ENCODE results near the gene TMEM26.

- no peak for TF ChIP-seq CTCF (IDR thresholded peaks at IDR 0.05)
- no peak for TF ChIP-seq POLR2A (IDR thresholded peaks at IDR 0.05)
- no peak for TF ChIP-seq POLR2AphosphoS5 (IDR thresholded peaks at IDR 0.05)
Observed at GRCh38 chr10:61364619-61365018, 88.6 kb downstream of the TMEM26 start.

Measured in stomach (tissue), 4 donors.